Thoracic aorta (tissue), 2 donors: ENCODE data around the gene CFAP97D1. TPM values are rescaled to one million over a fixed set of nuclear protein-coding genes. Genes with fewer than 3 reads are reported as not detected.

Experiments used
- ATAC-seq: fragments of 150-250 bp; one replicate; pipeline ENCODE4 v1.8.0; 2017; ENCODE audit warnings: low read depth; ENCODE audit not compliant: insufficient number of reproducible peaks, low FRiP score
- DNase-seq: peaks from one replicate; pipeline ENCODE4 v3.0.0-alpha.2; 2020; ENCODE audit warnings: low spot score
- H3K27ac ChIP-seq, 2 donors: fragments of 200-600 bp; sonication (generic); 1 replicate in 1 of 2; 2 replicates in 1 of 2; pipeline ENCODE4 v1.5.1; 2016; ENCODE audit warnings: mild to moderate bottlenecking in 2 of 2, moderate library complexity in 2 of 2
- H3K27me3 ChIP-seq: fragments of 200-600 bp; sonication (generic); replicated peaks from 2 replicates; pipeline ENCODE4 v1.6.0; 2016; ENCODE audit warnings: mild to moderate bottlenecking; ENCODE audit not compliant: insufficient read depth
- H3K36me3 ChIP-seq: fragments of 200-600 bp; sonication (generic); one replicate; pipeline ENCODE4 v1.5.1; 2016
- H3K4me1 ChIP-seq, 2 donors: fragments of 200-600 bp; sonication (generic); 1 replicate in 1 of 2; 2 replicates in 1 of 2; pipeline versions ENCODE4 v1.5.1 to v1.6.0; 2016; ENCODE audit warnings: low read depth in 2 of 2, mild to moderate bottlenecking in 1 of 2; ENCODE audit not compliant: control insufficient read depth in 1 of 2
- H3K4me3 ChIP-seq: fragments of 200-600 bp; sonication (generic); 2 replicates; pipeline ENCODE4 v1.5.1; 2016; ENCODE audit warnings: mild to moderate bottlenecking
- H3K9me3 ChIP-seq: fragments of 200-600 bp; sonication (generic); 2 replicates; pipeline ENCODE4 v1.5.1; 2016
- total RNA-seq, 2 donors: library from RNA; depleted of rRNA; stranded (reverse); fragments of >200 nt; gene quantifications; one replicate each; pipeline versions ENCODE4 v1.1.0 to v1.2.3, GENCODE V29; 2016
- TF ChIP-seq, protein P1 (sequence below): fragments of 200-600 bp; sonication (generic); IDR thresholded peaks from one replicate; pipeline ENCODE4 v1.5.1; 2019; ENCODE audit warnings: antibody characterized with exemption

CFAP97D1 gene
- total RNA-seq, 2 donors from 2014 or later: not detected

DNA sequence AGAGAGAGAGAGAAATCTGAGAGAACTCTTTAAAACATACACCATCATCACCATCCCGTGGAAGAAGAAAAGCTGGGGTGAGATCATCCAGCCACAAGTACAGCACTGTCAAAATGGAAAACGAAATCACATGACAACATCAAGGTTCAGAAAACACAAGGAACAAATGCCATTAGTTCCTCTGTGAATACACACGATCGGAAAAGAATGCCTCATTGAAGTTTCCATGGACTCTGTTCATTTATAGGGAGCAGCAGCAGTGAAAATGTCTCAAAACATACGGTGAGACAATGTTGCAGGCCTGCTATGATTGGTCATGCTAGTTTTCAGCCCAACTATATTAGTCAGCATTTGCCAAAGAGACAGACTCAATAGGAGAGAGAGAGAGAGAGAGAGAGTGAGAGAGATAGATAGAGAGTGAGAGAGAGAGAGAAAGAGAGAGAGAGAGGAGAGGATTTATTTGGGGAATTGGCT lies 4.4 kb downstream of the CFAP97D1 start:
- H3K4me1 ChIP-seq: peaks cover 0 to under 1% of the 10 kb centered on the region in 2 donors
- H3K4me3 ChIP-seq: no peak overlapping the region
- no peaks in the 10 kb centered on the region for H3K9me3 ChIP-seq
- DNase-seq (no peak), ATAC-seq (no peak)
- no peaks in the 10 kb centered on the region for H3K27me3 ChIP-seq
- H3K36me3 ChIP-seq: no peaks in the 10 kb centered on the region
- TF ChIP-seq, protein P1, sequence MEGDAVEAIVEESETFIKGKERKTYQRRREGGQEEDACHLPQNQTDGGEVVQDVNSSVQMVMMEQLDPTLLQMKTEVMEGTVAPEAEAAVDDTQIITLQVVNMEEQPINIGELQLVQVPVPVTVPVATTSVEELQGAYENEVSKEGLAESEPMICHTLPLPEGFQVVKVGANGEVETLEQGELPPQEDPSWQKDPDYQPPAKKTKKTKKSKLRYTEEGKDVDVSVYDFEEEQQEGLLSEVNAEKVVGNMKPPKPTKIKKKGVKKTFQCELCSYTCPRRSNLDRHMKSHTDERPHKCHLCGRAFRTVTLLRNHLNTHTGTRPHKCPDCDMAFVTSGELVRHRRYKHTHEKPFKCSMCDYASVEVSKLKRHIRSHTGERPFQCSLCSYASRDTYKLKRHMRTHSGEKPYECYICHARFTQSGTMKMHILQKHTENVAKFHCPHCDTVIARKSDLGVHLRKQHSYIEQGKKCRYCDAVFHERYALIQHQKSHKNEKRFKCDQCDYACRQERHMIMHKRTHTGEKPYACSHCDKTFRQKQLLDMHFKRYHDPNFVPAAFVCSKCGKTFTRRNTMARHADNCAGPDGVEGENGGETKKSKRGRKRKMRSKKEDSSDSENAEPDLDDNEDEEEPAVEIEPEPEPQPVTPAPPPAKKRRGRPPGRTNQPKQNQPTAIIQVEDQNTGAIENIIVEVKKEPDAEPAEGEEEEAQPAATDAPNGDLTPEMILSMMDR: no peak
- H3K27ac ChIP-seq: no peak overlapping the region

DNA sequence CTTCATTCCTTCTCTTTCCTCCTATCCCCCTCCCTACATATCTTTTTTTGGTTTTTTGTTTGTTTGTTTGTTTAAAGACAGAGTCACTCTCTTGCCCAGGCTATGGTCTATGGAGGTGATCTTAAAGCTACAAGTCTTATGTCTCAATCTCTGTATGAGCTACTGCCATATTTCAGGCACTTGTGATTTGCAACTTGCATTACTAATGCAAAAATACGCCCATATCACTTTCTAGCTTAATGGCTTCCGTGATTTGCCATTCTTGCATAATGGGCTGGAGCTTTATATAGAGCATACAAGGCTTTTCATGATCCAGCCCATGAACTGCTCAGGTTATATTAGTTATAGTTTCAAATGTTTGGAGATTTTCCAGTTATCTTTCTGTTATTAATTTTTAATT lies 7.5 kb downstream of the CFAP97D1 start:
- ATAC-seq (no peak), DNase-seq (no peak)
- Histone ChIP-seq H3K27me3 (no peaks in the 10 kb centered on the region), H3K4me3 (no peak overlapping the region), H3K4me1 (no peaks in the 10 kb centered on the region), H3K36me3 (no peaks in the 10 kb centered on the region), H3K9me3 (no peaks in the 10 kb centered on the region), H3K27ac (no peak overlapping the region)
- TF ChIP-seq, protein P1: no peak

- TF ChIP-seq, protein P1: no peak
- ATAC-seq: no peak
- Histone ChIP-seq H3K9me3 (no peaks in the 10 kb centered on the region), H3K36me3 (no peaks in the 10 kb centered on the region), H3K4me1 (no peaks in the 10 kb centered on the region), H3K4me3 (no peak overlapping the region), H3K27ac (no peak overlapping the region), H3K27me3 (no peaks in the 10 kb centered on the region)
- no peak for DNase-seq
Measured at GRCh38 chr17:43788540-43788939, 8.3 kb downstream of the CFAP97D1 start.

- no peaks in the 10 kb centered on the region for H3K4me1 ChIP-seq
- ATAC-seq: no peak
- DNase-seq: no peak
- H3K9me3 ChIP-seq: no peaks in the 10 kb centered on the region
- H3K4me3 ChIP-seq: no peak overlapping the region
- no peaks in the 10 kb centered on the region for H3K36me3 ChIP-seq
- no peak overlapping the region for H3K27ac ChIP-seq
- no peaks in the 10 kb centered on the region for H3K27me3 ChIP-seq
- TF ChIP-seq, protein P1: no peak
Measured at GRCh38 chr17:43789482-43789881, 9.2 kb downstream of the CFAP97D1 start.

DNA sequence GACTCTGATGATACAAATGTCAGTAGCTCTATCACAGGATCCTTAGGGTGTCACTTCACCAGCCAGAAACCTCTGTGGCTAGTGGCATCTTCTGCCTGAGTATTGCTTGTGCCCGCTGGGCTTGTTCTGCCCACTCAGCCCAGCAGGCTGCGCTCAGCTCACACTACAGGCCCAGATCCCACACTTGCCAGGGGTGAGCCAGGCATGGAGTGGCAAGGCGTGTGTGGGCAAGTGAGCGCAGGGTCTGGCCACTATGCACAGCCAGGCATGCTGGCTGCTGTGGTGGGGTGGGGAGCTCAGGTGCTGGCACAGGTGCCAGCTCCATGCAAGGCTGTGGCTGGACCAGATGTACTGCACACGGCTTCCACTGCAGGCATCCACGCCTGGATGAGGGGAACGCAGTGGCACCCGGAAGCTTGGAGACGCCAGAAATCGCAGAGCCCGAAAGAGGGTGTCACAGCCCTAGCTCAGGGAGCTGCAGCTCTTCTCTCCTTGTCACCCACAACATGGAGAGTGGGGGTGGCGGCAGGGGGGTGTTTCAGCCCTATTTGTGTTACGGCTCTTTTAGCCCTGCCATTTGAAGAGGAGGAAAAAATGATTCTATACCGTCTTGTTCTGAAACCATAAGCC lies 10.2 kb downstream of the CFAP97D1 start:
- Histone ChIP-seq H3K27me3 (no peaks in the 10 kb centered on the region), H3K36me3 (no peaks in the 10 kb centered on the region), H3K27ac (no peak overlapping the region), H3K9me3 (no peaks in the 10 kb centered on the region), H3K4me1 (no peaks in the 10 kb centered on the region), H3K4me3 (no peak overlapping the region)
- ATAC-seq: no peak
- TF ChIP-seq, protein P1: no peak
- no peak for DNase-seq
